Cardiac fibroblast (primary cell): ENCODE results near the gene MAML2.

Experiments used
- DNase-seq, 2 donors: peaks; one replicate each; pipeline versions ENCODE4 v3.0.0 to v3.0.0-alpha.2; 2010; ENCODE audit warnings: low read depth in 2 of 2
- H3K4me3 ChIP-seq, 2 donors: replicated peaks in 1 of 2; 1 replicate in 1 of 2; 2 replicates in 1 of 2; pipeline ENCODE4 v1.5.1; 2011; ENCODE audit warnings: low read depth in 2 of 2, low read length in 2 of 2, mild to moderate bottlenecking in 2 of 2, moderate library complexity in 1 of 2
- CTCF ChIP-seq: IDR thresholded peaks from one replicate; pipeline ENCODE4 v1.5.1; 2011; ENCODE audit warnings: low read depth, mild to moderate bottlenecking, low read length, inconsistent platforms

Gene MAML2

DNA sequence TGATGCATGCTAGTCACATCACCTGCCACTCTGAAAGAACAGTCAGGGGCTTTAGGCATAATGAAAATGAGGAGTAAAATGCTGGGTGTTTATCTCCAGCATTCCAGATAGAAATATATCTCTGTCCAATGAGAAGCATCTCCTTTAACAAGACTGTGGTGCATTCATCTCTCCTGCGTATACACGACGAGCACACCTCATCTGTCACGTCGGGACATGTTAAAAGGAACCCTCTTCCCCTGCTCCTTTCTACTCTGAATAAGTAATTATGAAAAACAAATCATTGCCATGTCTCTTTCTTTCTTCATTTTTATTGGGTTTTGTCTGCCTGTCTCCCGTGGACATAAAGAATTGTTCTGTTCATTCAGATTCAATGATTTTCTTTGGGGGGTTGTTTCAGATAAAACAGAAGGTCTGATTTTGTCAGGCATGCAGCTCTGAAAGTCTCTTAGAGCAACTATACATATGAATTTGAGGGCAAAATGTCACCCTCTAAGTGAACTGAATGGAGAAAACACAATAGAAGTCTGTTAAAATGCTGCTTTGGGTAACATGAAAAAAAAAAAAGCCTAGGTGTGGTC, 195.0 kb downstream of the MAML2 start:
- no peak for TF ChIP-seq CTCF
- no peak overlapping the region for H3K4me3 ChIP-seq
- no peak for DNase-seq

- no peak for DNase-seq
- no peak overlapping the region for H3K4me3 ChIP-seq
- TF ChIP-seq CTCF: no peak
These were observed 195.8 kb downstream of the MAML2 start for GRCh38 chr11:96147186-96147585.

GRCh38 chr11:96146765-96147164, 196.2 kb downstream of the MAML2 start:
- no peak for TF ChIP-seq CTCF
- no peak overlapping the region for H3K4me3 ChIP-seq
- no peak for DNase-seq

DNA sequence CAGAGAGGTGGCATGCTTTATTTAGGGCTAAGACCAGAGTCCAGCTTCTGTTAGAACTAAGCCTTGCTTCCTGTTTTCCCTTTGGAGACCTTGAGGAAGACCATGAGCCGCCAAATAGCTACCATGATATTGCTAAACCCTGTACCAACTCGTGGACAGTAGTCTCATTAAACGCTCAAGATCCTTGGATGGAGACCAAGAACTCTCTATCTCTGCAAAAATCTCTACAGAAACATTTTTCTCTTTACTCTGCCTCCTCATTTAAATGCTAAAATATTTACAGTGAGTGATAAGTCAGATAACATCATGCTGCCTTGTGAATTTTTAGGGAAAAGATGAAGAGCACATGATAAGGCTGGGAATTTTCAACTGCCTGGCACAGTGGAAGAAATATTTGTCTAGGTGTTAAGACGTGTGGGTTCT, 197.8 kb downstream of the MAML2 start:
- no peak overlapping the region for H3K4me3 ChIP-seq
- DNase-seq: peak; percentile 43 to 54

DNA sequence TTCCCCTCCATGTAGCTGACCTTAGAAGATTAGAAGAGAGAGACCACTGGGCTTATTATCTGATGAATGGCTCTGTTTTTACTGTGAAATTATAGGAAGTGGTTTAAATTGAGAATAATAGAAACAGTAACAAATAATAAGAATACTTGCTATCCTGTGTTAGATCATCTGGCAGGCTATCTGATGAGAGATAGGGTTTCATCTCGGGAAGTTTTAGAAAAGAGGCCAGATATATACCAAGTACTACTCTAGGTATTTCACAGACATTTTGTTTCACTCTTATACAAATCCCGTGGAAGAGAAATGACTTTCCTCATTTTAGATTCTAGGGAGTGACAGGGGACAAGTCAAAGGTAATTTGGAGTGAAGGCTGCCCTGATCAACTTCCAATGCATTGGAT, 198.4 kb downstream of the MAML2 start:
- no peak overlapping the region for H3K4me3 ChIP-seq
- DNase-seq: no peak
- TF ChIP-seq CTCF: no peak

More for the DNA sequence above, 197.8 kb downstream of the MAML2 start:
- TF ChIP-seq CTCF: no peak

DNA sequence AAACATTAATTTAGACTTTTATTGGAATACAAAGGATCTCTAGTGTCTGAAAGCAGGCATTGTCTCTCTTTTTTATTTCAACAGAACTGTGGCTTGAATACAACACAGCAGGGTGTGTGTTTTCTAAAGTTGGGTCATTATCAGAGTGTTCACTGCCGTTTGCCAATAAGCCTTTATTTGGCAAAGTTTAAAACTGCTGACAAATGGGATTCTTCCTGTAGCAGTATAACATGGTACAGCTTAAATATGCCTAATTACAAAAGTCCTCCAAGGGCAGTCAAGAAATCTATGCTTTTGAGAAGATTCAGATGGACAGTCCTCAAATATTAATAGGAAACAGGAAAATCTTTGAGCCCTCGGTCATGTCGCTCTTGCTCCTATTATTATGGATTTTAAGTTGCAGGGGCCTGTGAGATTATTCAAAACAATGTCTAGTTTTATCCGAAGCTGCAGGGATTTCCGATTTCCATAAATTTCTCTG, 199.9 kb downstream of the MAML2 start:
- DNase-seq: peak in 1 of 2 donors; percentile 80
- no peak for TF ChIP-seq CTCF
- H3K4me3 ChIP-seq: no peak overlapping the region

DNA sequence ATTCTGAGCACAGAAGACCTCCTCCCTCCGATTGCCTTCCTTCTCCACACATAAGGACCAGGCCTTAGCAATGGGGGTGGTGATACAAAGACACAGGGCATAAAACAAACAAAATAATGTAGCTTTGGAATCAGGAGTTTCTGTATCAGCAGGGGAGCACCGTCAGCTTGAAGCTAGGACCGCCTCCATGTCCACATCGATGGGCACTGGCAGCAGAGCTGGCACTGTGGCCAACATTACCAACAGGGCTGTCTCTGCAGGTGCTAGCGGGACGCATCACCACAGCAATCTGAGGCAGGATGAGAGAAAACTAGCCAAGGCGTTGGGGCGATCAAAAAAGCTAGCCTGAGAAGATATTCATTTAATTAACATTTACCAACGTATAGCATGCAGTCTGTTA, 201.4 kb downstream of the MAML2 start:
- DNase-seq: no peak
- no peak for TF ChIP-seq CTCF
- H3K4me3 ChIP-seq: no peak overlapping the region
